Measurements from ENCODE around the gene RSRP1. TPM values are rescaled to one million over a fixed set of nuclear protein-coding genes. Genes with fewer than 3 reads are reported as not detected.

Gene RSRP1
- total and polyA plus RNA-seq, 4 experiments from 2014 or later: 33.1 to 494 (median 264) TPM

- H3K9me3 ChIP-seq (ENCODE audit: control insufficient read depth in 1 of 2, low read length in 2 of 2): no peaks in the 10 kb centered on the region
- Mint-ChIP-seq H3K9me3 (peaks cover 0 to 2% (median 0%) of the 10 kb centered on the region in 8 donors), H3K4me3 (no peak overlapping the region), H3K27me3 (no peaks in the 10 kb centered on the region), H3K4me1 (peaks cover 3 to 6% (median 5%) of the 10 kb centered on the region in 4 donors), H3K27ac (peak overlapping the region in 2 of 7 donors; percentile 32 to 52), H3K36me3 (peaks cover 20 to 29% of the 10 kb centered on the region in 2 donors)
- no peaks in the 10 kb centered on the region for H3K4me1 ChIP-seq (ENCODE audit: insufficient read depth, low read length)
- POLR2A ChIA-PET (ENCODE audit: partially characterized antibody): no interaction called here
- H3K36me3 ChIP-seq (ENCODE audit: insufficient read depth, low read length): peaks cover 14% of the 10 kb centered on the region
- no peak overlapping the region for H3K4me3 ChIP-seq (ENCODE audit: low read length in 2 of 2)
- no peak overlapping the region for H3K27ac ChIP-seq (ENCODE audit: low read depth, low read length)
- no peak for DNase-seq
- CTCF ChIA-PET (ENCODE audit: partially characterized antibody): interaction anchor here (2.4 kb wide), 1 partner anchor 12 kb away, joined by 10 read pairs; no protein-coding TSS in a partner anchor
- no peaks in the 10 kb centered on the region for H3K27me3 ChIP-seq (ENCODE audit: insufficient read depth, low read length)
- intact Hi-C loops (cut with micrococcal nuclease): no loop called here
Measured at GRCh38 chr1:25217598-25218232, 29.5 kb downstream of the RSRP1 start.

GRCh38 chr1:25217015-25217414 lies 30.2 kb downstream of the RSRP1 start:
- Mint-ChIP-seq H3K27me3 (no peaks in the 10 kb centered on the region), H3K4me1 (peaks cover 3 to 6% (median 5%) of the 10 kb centered on the region in 4 donors), H3K27ac (peak overlapping the region in 2 of 7 donors; percentile 39 to 62), H3K4me3 (no peak overlapping the region), H3K36me3 (peaks cover 14 to 24% of the 10 kb centered on the region in 2 donors), H3K9me3 (peaks cover 0 to 2% (median 0%) of the 10 kb centered on the region in 8 donors)
- no peak overlapping the region for H3K27ac ChIP-seq (ENCODE audit: low read depth, low read length)
- H3K4me1 ChIP-seq (ENCODE audit: insufficient read depth, low read length): no peaks in the 10 kb centered on the region
- ChIA-PET POLR2A (ENCODE audit: partially characterized antibody) (no interaction called here), CTCF (ENCODE audit: partially characterized antibody) (no interaction called here)
- H3K4me3 ChIP-seq (ENCODE audit: low read length in 2 of 2): no peak overlapping the region
- no peak for DNase-seq
- H3K9me3 ChIP-seq (ENCODE audit: control insufficient read depth in 1 of 2, low read length in 2 of 2): no peaks in the 10 kb centered on the region
- no peaks in the 10 kb centered on the region for H3K27me3 ChIP-seq (ENCODE audit: insufficient read depth, low read length)
- intact Hi-C loops (cut with micrococcal nuclease): no loop called here
- peaks cover 7% of the 10 kb centered on the region for H3K36me3 ChIP-seq (ENCODE audit: insufficient read depth, low read length)

GRCh38 chr1:25216123-25216522 lies 31.1 kb downstream of the RSRP1 start:
- no peak for DNase-seq
- ChIA-PET POLR2A (ENCODE audit: partially characterized antibody) (no interaction called here), CTCF (ENCODE audit: partially characterized antibody) (interaction anchor here (2.5 kb wide), 1 partner anchor 11 kb away, joined by 15 read pairs; no protein-coding TSS in a partner anchor)
- Mint-ChIP-seq H3K4me3 (no peak overlapping the region), H3K4me1 (peaks cover 3 to 6% (median 5%) of the 10 kb centered on the region in 4 donors), H3K27ac (peak overlapping the region in 4 of 7 donors; percentile 4 to 37 (median 22)), H3K9me3 (peaks cover 0 to 2% (median 0%) of the 10 kb centered on the region in 8 donors), H3K36me3 (peaks cover 8 to 18% of the 10 kb centered on the region in 2 donors), H3K27me3 (peaks cover 0 to 2% of the 10 kb centered on the region in 2 donors)
- Histone ChIP-seq H3K4me3 (ENCODE audit: low read length in 2 of 2) (no peak overlapping the region), H3K36me3 (ENCODE audit: insufficient read depth, low read length) (no peaks in the 10 kb centered on the region), H3K9me3 (ENCODE audit: control insufficient read depth in 1 of 2, low read length in 2 of 2) (no peaks in the 10 kb centered on the region), H3K4me1 (ENCODE audit: insufficient read depth, low read length) (no peaks in the 10 kb centered on the region), H3K27me3 (ENCODE audit: insufficient read depth, low read length) (no peaks in the 10 kb centered on the region), H3K27ac (ENCODE audit: low read depth, low read length) (no peak overlapping the region)
- intact Hi-C loops (cut with micrococcal nuclease): no loop called here

DNA sequence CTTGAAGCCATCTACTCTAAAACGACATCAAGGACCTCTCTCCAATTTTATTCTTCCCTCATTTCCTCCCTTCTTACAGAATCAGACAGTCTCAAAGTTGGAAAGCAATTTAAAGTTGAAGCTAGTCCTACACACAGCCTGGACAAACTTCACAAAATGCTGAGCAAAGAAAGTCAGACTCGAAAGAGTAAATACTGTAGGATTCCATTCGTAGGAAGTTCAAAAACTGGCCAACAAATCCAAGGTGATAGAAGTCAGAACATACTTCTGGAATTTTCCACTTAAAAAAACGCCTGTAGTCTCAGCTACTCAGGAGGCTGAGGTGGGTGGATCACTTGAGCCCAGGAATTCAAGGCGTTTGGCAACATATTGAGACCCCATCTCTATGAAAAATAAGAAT lies 34.5 kb downstream of the RSRP1 start:
- H3K36me3 Mint-ChIP-seq: no peaks in the 10 kb centered on the region
- DNase-seq: no peak
- CTCF ChIA-PET (ENCODE audit: partially characterized antibody): no interaction called here
- H3K36me3 ChIP-seq (ENCODE audit: insufficient read depth, low read length): no peaks in the 10 kb centered on the region
- H3K4me3 Mint-ChIP-seq: no peak overlapping the region
- POLR2A ChIA-PET (ENCODE audit: partially characterized antibody): no interaction called here
- H3K27ac Mint-ChIP-seq: no peak overlapping the region
- no peaks in the 10 kb centered on the region for H3K9me3 ChIP-seq (ENCODE audit: control insufficient read depth in 1 of 2, low read length in 2 of 2)
- intact Hi-C loops (cut with micrococcal nuclease): no loop called here
- no peaks in the 10 kb centered on the region for H3K27me3 ChIP-seq (ENCODE audit: insufficient read depth, low read length)
- peaks cover 3 to 6% (median 4%) of the 10 kb centered on the region in 4 donors for H3K4me1 Mint-ChIP-seq
- peaks cover 0 to 4% (median 0%) of the 10 kb centered on the region in 8 donors for H3K9me3 Mint-ChIP-seq
- peaks cover 3 to 7% of the 10 kb centered on the region in 2 donors for H3K27me3 Mint-ChIP-seq
- H3K4me3 ChIP-seq (ENCODE audit: low read length in 2 of 2): no peak overlapping the region
- no peaks in the 10 kb centered on the region for H3K4me1 ChIP-seq (ENCODE audit: insufficient read depth, low read length)
- no peak overlapping the region for H3K27ac ChIP-seq (ENCODE audit: low read depth, low read length)

DNA sequence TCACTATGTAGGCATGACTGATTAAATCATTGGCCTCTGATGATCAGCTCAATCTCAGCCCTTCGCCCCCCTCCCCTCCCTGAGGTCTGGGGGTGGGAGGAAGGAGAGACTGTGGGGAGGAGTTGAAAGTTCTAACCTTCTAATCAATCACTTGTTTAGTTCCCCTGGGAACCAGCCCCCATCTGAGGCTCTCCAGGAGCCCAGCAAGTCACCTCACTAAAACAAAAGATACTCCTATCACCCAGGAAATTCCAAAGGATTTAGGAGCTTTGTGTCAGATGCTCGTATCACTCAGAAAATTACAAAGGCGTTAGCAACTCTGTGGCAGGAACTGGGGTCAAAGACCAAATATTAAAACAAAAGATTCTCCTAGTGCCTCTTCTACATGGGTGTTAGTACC lies 36.5 kb downstream of the RSRP1 start:
- H3K27ac ChIP-seq (ENCODE audit: low read depth, low read length): no peak overlapping the region
- H3K27me3 Mint-ChIP-seq: peaks cover 3 to 9% of the 10 kb centered on the region in 2 donors
- H3K4me3 Mint-ChIP-seq: no peak overlapping the region
- H3K4me3 ChIP-seq (ENCODE audit: low read length in 2 of 2): no peak overlapping the region
- H3K36me3 ChIP-seq (ENCODE audit: insufficient read depth, low read length): no peaks in the 10 kb centered on the region
- POLR2A ChIA-PET (ENCODE audit: partially characterized antibody): no interaction called here
- no peaks in the 10 kb centered on the region for H3K9me3 ChIP-seq (ENCODE audit: control insufficient read depth in 1 of 2, low read length in 2 of 2)
- no peaks in the 10 kb centered on the region for H3K36me3 Mint-ChIP-seq
- no peaks in the 10 kb centered on the region for H3K27me3 ChIP-seq (ENCODE audit: insufficient read depth, low read length)
- H3K4me1 Mint-ChIP-seq: no peaks in the 10 kb centered on the region
- intact Hi-C loops (cut with micrococcal nuclease): no loop called here
- peak overlapping the region in 1 of 7 donors; percentile 24 for H3K27ac Mint-ChIP-seq
- H3K9me3 Mint-ChIP-seq: peaks cover 0 to 2% (median 0%) of the 10 kb centered on the region in 8 donors
- CTCF ChIA-PET (ENCODE audit: partially characterized antibody): no interaction called here
- DNase-seq: no peak
- H3K4me1 ChIP-seq (ENCODE audit: insufficient read depth, low read length): no peaks in the 10 kb centered on the region

DNA sequence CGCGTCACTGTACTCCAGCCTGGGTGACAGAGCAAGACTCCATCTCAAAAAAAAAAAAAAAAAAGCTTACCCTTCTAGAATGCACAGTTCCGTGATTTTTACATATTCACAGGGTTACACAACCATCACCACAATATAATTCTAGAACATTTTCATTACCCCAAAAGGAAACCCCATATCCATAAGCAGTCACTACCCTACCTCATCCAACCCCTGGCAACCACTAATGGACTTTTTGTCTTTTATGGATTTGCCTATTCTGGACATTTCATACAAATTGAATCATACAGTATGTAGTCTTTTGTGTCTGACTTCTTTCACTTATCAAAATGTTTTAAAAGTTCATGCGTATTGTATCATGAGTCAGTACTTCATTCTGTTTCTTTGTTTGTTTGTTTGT lies 37.7 kb downstream of the RSRP1 start:
- H3K4me3 ChIP-seq (ENCODE audit: low read length in 2 of 2): no peak overlapping the region
- H3K9me3 ChIP-seq (ENCODE audit: control insufficient read depth in 1 of 2, low read length in 2 of 2): no peaks in the 10 kb centered on the region
- no peak overlapping the region for H3K27ac ChIP-seq (ENCODE audit: low read depth, low read length)
- no peaks in the 10 kb centered on the region for H3K4me1 ChIP-seq (ENCODE audit: insufficient read depth, low read length)
- Mint-ChIP-seq H3K27ac (no peak overlapping the region), H3K4me1 (peaks cover 0 to 2% (median 0%) of the 10 kb centered on the region in 4 donors), H3K36me3 (no peaks in the 10 kb centered on the region), H3K9me3 (peaks cover 0 to 2% (median 0%) of the 10 kb centered on the region in 8 donors), H3K4me3 (no peak overlapping the region), H3K27me3 (peaks cover 3 to 10% of the 10 kb centered on the region in 2 donors)
- no peaks in the 10 kb centered on the region for H3K36me3 ChIP-seq (ENCODE audit: insufficient read depth, low read length)
- intact Hi-C loops (cut with micrococcal nuclease): no loop called here
- ChIA-PET CTCF (ENCODE audit: partially characterized antibody) (no interaction called here), POLR2A (ENCODE audit: partially characterized antibody) (no interaction called here)
- no peak for DNase-seq
- no peaks in the 10 kb centered on the region for H3K27me3 ChIP-seq (ENCODE audit: insufficient read depth, low read length)

DNA sequence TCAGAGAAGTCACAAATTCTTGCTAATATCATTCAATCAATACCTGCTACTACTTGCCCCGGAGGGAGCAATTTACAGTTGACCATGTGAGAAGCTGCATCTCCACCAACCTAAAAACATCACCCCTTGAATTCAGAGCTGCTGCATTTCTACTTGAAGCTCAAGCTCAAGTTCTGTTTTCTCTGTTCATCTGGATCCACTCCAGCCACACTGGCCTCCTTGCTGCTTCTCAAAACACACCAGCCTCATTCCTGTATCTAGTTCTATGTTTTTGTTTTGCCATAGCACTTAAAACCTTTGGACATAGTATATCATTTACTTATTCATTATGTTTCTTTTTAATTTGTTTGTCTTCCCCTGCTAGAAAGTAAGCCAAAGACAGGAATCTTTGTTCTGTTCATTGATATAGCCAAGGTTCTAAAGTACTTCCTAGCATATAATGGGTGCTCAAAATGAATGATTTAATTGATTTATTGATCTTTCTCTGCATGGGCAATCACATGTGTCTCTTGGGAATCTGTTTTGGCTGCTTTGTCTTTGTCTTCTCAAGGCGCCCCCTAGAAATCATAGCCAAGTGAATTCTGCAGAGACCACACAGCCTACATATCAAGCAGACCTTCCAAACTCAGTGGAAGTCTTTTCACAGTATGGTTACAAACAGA lies 38.6 kb downstream of the RSRP1 start:
- ChIA-PET POLR2A (ENCODE audit: partially characterized antibody) (no interaction called here), CTCF (ENCODE audit: partially characterized antibody) (no interaction called here)
- Histone ChIP-seq H3K27me3 (ENCODE audit: insufficient read depth, low read length) (no peaks in the 10 kb centered on the region), H3K36me3 (ENCODE audit: insufficient read depth, low read length) (no peaks in the 10 kb centered on the region), H3K27ac (ENCODE audit: low read depth, low read length) (no peak overlapping the region), H3K4me3 (ENCODE audit: low read length in 2 of 2) (no peak overlapping the region), H3K4me1 (ENCODE audit: insufficient read depth, low read length) (no peaks in the 10 kb centered on the region), H3K9me3 (ENCODE audit: control insufficient read depth in 1 of 2, low read length in 2 of 2) (no peaks in the 10 kb centered on the region)
- intact Hi-C loops (cut with micrococcal nuclease): no loop called here
- no peak for DNase-seq
- Mint-ChIP-seq H3K27ac (no peak overlapping the region), H3K36me3 (no peaks in the 10 kb centered on the region), H3K27me3 (peaks cover 3 to 10% of the 10 kb centered on the region in 2 donors), H3K9me3 (peaks cover 0 to 2% (median 0%) of the 10 kb centered on the region in 8 donors), H3K4me1 (peaks cover 0 to 2% (median 0%) of the 10 kb centered on the region in 4 donors), H3K4me3 (no peak overlapping the region)
